Measurements from ENCODE around the gene DLG2.

The DLG2 gene

DNA sequence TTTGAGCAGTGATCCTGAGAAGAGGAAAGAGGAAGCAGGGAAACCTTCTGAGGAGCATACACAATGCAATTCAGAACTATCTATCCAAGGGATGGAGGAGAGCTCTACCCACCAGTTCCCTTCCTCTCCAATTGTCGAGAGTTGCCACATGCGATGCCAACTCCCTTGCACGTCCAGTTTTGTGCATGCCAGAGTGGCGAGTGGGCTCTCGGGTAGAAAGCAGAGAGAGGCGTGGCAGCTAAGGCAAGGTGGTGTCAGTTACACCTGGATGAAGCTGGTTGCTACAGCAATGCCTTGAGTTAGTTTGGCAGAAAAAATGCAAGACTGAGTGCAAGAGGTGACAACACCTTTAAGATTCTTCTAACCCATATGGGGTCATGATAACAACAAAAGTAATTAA, 1920.6 kb downstream of the DLG2 start:
- no peak overlapping the region for H3K4me3 ChIP-seq (ENCODE audit: low read depth, low read length)
- TF ChIP-seq, protein P1, sequence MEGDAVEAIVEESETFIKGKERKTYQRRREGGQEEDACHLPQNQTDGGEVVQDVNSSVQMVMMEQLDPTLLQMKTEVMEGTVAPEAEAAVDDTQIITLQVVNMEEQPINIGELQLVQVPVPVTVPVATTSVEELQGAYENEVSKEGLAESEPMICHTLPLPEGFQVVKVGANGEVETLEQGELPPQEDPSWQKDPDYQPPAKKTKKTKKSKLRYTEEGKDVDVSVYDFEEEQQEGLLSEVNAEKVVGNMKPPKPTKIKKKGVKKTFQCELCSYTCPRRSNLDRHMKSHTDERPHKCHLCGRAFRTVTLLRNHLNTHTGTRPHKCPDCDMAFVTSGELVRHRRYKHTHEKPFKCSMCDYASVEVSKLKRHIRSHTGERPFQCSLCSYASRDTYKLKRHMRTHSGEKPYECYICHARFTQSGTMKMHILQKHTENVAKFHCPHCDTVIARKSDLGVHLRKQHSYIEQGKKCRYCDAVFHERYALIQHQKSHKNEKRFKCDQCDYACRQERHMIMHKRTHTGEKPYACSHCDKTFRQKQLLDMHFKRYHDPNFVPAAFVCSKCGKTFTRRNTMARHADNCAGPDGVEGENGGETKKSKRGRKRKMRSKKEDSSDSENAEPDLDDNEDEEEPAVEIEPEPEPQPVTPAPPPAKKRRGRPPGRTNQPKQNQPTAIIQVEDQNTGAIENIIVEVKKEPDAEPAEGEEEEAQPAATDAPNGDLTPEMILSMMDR (conservative IDR thresholded peaks at IDR 0.05; ENCODE audit: low read depth, low read length) = no peak

DNA sequence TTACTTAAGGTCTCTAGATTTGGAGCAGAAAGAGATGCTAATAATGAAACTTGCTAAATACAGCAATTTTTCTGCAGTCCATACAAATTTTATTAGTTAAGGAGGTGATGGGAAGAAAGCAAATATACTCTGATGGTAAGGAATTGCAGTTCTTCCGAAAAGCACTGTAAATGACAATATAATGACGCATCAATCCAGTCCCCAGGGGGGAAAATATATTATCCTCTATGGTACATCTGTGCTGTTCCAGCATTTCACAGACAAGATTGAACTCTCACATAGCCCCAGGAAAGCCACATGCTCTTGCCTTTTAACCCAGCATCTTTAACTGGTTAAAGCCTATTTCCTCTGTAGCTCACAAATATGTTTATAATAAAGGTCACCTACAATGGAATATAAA, 1924.3 kb downstream of the DLG2 start:
- TF ChIP-seq, protein P1 (conservative IDR thresholded peaks at IDR 0.05; ENCODE audit: low read depth, low read length) = no peak
- H3K4me3 ChIP-seq (ENCODE audit: low read depth, low read length) = no peak overlapping the region
- no peak for DNase-seq (ENCODE audit: low read depth)

More for the DNA sequence above, 1920.6 kb downstream of the DLG2 start:
- DNase-seq (ENCODE audit: low read depth) = no peak

- no peak overlapping the region for H3K4me3 ChIP-seq (ENCODE audit: low read depth, low read length)
- no peak for DNase-seq (ENCODE audit: low read depth)
- TF ChIP-seq, protein P1 (conservative IDR thresholded peaks at IDR 0.05; ENCODE audit: low read depth, low read length) = no peak
Measured at GRCh38 chr11:83697518-83697917, 1929.6 kb downstream of the DLG2 start.

- TF ChIP-seq, protein P1 (conservative IDR thresholded peaks at IDR 0.05; ENCODE audit: low read depth, low read length) = no peak
- H3K4me3 ChIP-seq (ENCODE audit: low read depth, low read length) = no peak overlapping the region
Measured at GRCh38 chr11:83695046-83695445, 1932.1 kb downstream of the DLG2 start.

DNA sequence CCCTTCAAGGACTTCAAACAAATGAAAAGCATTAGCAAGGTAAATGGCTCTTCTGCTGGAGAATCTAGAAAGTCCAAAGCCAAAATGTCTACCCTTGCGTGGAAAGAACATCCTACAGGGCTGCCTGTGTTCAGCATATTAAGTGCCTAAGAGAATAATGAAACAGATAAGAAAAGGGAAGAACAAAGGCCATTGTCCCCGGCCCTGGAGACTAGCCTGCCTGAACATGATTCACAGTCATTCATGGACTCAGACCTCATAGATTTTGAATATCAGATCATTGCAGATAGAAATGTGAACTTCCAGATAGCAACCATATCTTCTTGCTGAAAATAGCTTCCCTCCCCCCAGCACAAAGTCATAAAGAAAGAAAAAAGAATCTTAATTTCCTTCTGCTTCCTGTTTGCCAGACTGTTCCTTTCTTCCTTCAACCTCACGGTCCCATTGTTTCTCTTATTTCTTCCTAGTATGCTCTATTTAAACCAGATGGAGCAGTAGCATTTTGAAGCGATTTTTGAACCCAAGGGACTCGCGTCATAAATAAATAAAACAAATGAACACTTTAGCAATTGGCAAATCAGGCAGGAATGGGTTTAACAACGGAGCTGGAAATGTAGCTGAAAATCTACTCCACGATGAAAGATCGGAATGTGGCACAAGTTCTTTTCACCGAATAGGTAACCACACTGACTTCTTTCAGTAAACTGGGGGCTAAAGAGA, 1932.8 kb downstream of the DLG2 start:
- no peak overlapping the region for H3K4me3 ChIP-seq (ENCODE audit: low read depth, low read length)

More at GRCh38 chr11:83695046-83695445, 1932.1 kb downstream of the DLG2 start:
- no peak for DNase-seq (ENCODE audit: low read depth)

DNA sequence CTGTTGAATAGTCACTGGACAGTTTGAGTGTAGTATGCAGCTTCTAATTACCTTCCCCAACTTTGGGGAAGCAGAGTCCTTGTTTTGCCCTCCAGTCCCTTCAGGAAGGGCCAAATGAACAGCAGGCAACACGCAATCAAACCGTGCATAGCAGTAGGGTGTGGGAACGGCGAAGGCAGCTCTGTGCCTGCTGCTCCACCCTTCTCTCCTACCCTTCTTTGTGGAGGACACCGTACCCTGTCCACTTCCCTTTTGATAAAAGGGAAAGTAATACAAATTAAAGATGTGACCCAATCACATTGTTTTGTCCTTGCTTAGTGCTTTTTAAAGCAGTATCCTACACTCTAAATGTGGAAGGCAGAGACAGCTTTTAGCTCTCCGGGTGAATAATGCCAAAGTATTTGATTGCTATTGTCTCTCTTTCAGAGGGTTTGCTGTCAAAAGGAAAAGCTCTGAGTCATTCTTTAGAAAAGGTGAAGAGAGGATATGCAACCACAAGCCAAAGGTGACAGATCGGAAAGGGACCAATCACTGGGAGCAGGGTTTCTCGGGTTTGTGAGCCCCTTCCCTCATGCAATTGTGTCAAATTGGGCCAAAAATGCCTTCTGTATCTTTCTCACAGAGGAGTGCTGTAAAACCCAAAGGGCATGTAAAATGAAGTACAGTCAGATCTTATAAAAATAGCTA, 1933.7 kb downstream of the DLG2 start:
- TF ChIP-seq, protein P1 (conservative IDR thresholded peaks at IDR 0.05; ENCODE audit: low read depth, low read length) = no peak
- no peak for DNase-seq (ENCODE audit: low read depth)
- no peak overlapping the region for H3K4me3 ChIP-seq (ENCODE audit: low read depth, low read length)

More for the DNA sequence above, 1932.8 kb downstream of the DLG2 start:
- DNase-seq (ENCODE audit: low read depth) = no peak
- TF ChIP-seq, protein P1 (conservative IDR thresholded peaks at IDR 0.05; ENCODE audit: low read depth, low read length) = no peak

Data from choroid plexus epithelial cell (primary cell).